ENCODE results near the gene PRRT1. TPM values are rescaled to one million over a fixed set of nuclear protein-coding genes. Genes with fewer than 3 reads are reported as not detected.

Gene PRRT1
- polyA plus RNA-seq, 2 of the 4 experiments (the other 2 are of a cell fraction), result 0.19 to 0.63 TPM

DNA sequence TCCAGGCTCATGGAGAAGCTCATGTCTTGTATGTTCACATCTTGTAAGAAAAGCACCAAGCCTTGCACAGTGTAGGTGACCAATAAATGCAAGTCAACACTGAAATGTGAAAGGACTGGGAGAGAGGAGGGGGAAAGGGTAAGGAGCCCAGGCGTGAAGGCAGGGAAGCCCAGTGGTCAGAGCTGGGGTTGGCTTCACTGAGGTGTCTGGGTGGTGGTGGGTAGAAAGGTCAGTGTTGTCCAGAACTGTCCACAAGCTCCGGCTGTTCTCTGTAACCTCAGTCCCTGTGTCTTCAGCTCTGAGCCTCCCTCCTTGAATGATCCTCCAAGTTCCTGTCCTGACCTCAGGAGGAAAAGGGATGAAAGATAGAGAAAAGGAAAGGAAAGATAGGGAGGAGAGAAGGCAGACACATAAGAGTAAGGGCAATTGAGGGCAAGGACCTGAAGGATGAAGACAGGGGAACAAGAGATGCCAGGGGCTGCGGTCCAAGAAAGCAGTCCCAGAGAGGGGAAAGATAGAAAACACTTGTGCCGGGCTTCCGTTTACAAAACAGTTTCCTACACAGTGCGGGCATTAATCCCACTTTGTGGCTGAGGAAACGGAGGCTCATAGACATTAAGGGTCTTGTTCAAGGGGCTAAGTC is 40.2 kb downstream of the PRRT1 start:
- FAIRE-seq (no peak), ATAC-seq (no peak), DNase-seq (ENCODE audit: low read depth in 1 of 2, low spot score in 1 of 2) (no peak)
- WGBS (ENCODE audit: missing lambda C conversion rate), result 83% methylated on average over 7 of the region's 7 CpGs
- Histone ChIP-seq H3K4me1 (peaks cover 28% of the 10 kb centered on the region), H3K4me2 (no peak overlapping the region), H3K27ac (no peak overlapping the region), H3K4me3 (no peak overlapping the region), H3K9me3 (no peaks in the 10 kb centered on the region)
- TF ChIP-seq SMC3 (IDR thresholded peaks at IDR 0.05), result no peak
- ChIA-PET POLR2A (no interaction called here), CTCF (no interaction called here)

DNA sequence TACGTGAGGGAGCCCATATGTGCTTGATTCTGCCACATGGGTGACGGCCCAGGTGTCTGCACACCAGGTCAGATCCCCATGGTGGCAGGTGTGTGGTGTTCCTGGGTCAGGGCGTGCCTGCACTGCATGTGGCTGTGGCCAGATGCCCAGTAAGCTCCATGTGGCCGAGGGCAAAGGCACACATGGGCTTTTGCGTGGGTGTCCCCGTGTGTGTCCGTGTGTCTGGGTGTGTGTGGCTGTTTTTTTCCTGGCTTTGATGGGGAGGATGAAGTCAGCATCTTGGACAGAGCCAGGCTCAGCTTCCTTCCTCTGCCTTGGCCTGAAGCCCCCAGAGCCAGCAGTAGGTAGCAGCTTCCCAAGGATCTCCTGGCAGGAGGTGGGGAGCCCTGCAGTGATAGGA is 41.1 kb downstream of the PRRT1 start:
- DNase-seq (ENCODE audit: low read depth in 1 of 2, low spot score in 1 of 2) (no peak), FAIRE-seq (no peak), ATAC-seq (no peak)
- POLR2A ChIA-PET, result no interaction called here
- 80% methylated on average over 1 of the region's 7 CpGs for WGBS (ENCODE audit: missing lambda C conversion rate)
- TF ChIP-seq EHF (CRISPR knock-in tag; IDR thresholded peaks at IDR 0.05) (no peak), CEBPB (IDR thresholded peaks at IDR 0.05) (no peak), POLR2A (IDR thresholded peaks at IDR 0.05; ENCODE audit: low read length) (no peak), HOXA7 (CRISPR knock-in tag; IDR thresholded peaks at IDR 0.05) (no peak), ZSCAN20 (CRISPR knock-in tag; IDR thresholded peaks at IDR 0.05) (no peak), ESRRA (IDR thresholded peaks at IDR 0.05; ENCODE audit: borderline replicate concordance, low read length) (no peak), NPAS2 (CRISPR knock-in tag; IDR thresholded peaks at IDR 0.05; ENCODE audit: borderline replicate concordance) (no peak), HEYL (CRISPR knock-in tag; IDR thresholded peaks at IDR 0.05) (no peak), PHF8 (IDR thresholded peaks at IDR 0.05; ENCODE audit: borderline replicate concordance, low read depth) (no peak), RARB (CRISPR knock-in tag; IDR thresholded peaks at IDR 0.05) (no peak), FOSL2 (IDR thresholded peaks at IDR 0.05) (no peak), FOSL2 (CRISPR knock-in tag; IDR thresholded peaks at IDR 0.05) (no peak), ZFP36 (IDR thresholded peaks at IDR 0.05; ENCODE audit: borderline replicate concordance, partially characterized antibody) (no peak), RCOR1 (IDR thresholded peaks at IDR 0.05; ENCODE audit: low read depth, low read length) (no peak), MAX (IDR thresholded peaks at IDR 0.05) (no peak)
- TF ChIP-seq, protein P1, sequence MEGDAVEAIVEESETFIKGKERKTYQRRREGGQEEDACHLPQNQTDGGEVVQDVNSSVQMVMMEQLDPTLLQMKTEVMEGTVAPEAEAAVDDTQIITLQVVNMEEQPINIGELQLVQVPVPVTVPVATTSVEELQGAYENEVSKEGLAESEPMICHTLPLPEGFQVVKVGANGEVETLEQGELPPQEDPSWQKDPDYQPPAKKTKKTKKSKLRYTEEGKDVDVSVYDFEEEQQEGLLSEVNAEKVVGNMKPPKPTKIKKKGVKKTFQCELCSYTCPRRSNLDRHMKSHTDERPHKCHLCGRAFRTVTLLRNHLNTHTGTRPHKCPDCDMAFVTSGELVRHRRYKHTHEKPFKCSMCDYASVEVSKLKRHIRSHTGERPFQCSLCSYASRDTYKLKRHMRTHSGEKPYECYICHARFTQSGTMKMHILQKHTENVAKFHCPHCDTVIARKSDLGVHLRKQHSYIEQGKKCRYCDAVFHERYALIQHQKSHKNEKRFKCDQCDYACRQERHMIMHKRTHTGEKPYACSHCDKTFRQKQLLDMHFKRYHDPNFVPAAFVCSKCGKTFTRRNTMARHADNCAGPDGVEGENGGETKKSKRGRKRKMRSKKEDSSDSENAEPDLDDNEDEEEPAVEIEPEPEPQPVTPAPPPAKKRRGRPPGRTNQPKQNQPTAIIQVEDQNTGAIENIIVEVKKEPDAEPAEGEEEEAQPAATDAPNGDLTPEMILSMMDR (IDR thresholded peaks at IDR 0.05), result no peak
- Histone ChIP-seq H3K27ac (no peak overlapping the region), H3K4me1 (peaks cover 28% of the 10 kb centered on the region), H3K4me2 (no peak overlapping the region), H3K9me3 (no peaks in the 10 kb centered on the region), H3K4me3 (no peak overlapping the region)
- CTCF ChIA-PET, result interaction anchor here (0.9 to 5.5 kb wide), 5 partner anchors 7 to 87 kb away, joined by 3 to 39 read pairs (median 4); no protein-coding TSS in a partner anchor

DNA sequence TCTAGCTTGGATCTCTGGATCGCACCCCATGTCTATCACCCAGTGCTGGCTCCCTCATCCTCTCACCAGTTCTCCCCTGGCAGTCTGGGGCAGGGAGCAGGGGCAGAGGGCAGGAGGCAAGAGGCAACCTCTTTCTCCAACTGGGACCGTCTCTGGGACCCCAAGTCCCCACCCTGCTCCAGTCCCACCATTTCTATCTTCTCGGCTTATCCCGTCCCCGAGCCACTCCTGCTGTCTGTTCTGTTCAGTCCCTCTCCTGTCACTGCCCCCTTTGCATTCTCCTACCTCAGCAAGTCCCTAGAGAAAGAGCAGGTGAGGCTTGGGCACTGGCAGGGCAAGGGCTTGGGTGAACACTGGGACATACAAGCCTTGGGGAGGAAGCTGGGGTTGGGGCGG is 42.0 kb downstream of the PRRT1 start:
- Histone ChIP-seq H3K27ac (no peak overlapping the region), H3K4me1 (peaks cover 24% of the 10 kb centered on the region), H3K4me2 (no peak overlapping the region), H3K9me3 (no peaks in the 10 kb centered on the region), H3K4me3 (no peak overlapping the region)
- FAIRE-seq, result no peak
- ChIA-PET POLR2A (no interaction called here), CTCF (interaction anchor here (0.9 to 5.5 kb wide), 4 partner anchors 8 to 88 kb away, joined by 3 to 39 read pairs (median 4); no protein-coding TSS in a partner anchor)
- ATAC-seq, result no peak
- TF ChIP-seq NPAS2 (CRISPR knock-in tag; IDR thresholded peaks at IDR 0.05; ENCODE audit: borderline replicate concordance) (no peak), KDM5A (IDR thresholded peaks at IDR 0.05) (no peak), HOXB13 (CRISPR knock-in tag; IDR thresholded peaks at IDR 0.05; ENCODE audit: low read depth) (no peak), HEYL (CRISPR knock-in tag; IDR thresholded peaks at IDR 0.05) (no peak), JUNB (IDR thresholded peaks at IDR 0.05) (no peak), FOSL2 (IDR thresholded peaks at IDR 0.05) (no peak), FOSL2 (CRISPR knock-in tag; IDR thresholded peaks at IDR 0.05) (no peak), MAX (IDR thresholded peaks at IDR 0.05) (no peak), MAFK (IDR thresholded peaks at IDR 0.05; ENCODE audit: partially characterized antibody) (no peak), CBX2 (IDR thresholded peaks at IDR 0.05; ENCODE audit: borderline replicate concordance, low read depth) (no peak), SMC3 (IDR thresholded peaks at IDR 0.05) (no peak), POLR2AphosphoS2 (conservative IDR thresholded peaks at IDR 0.05; ENCODE audit: low read length) (no peak), POLR2A (IDR thresholded peaks at IDR 0.05; ENCODE audit: low read length) (no peak), TP53 (CRISPR knock-in tag; IDR thresholded peaks at IDR 0.05) (no peak)
- TF ChIP-seq, protein P2, sequence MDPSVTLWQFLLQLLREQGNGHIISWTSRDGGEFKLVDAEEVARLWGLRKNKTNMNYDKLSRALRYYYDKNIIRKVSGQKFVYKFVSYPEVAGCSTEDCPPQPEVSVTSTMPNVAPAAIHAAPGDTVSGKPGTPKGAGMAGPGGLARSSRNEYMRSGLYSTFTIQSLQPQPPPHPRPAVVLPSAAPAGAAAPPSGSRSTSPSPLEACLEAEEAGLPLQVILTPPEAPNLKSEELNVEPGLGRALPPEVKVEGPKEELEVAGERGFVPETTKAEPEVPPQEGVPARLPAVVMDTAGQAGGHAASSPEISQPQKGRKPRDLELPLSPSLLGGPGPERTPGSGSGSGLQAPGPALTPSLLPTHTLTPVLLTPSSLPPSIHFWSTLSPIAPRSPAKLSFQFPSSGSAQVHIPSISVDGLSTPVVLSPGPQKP (IDR thresholded peaks at IDR 0.05; ENCODE audit: low read depth, low read length), result no peak
- WGBS (ENCODE audit: missing lambda C conversion rate), result 90% methylated on average over 5 of the region's 6 CpGs
- no peak for DNase-seq (ENCODE audit: low read depth in 1 of 2, low spot score in 1 of 2)
